Measurements from ENCODE around the gene PPA2.
A peak's percentile ranks its signal among the peaks of the same experiment; 100 is the strongest.
"Not testable (repeated sequence)": the region's sequence is repeated elsewhere in the genome, so short reads cannot be mapped to it uniquely, and the experiment has no call there.

The PPA2 gene

DNA sequence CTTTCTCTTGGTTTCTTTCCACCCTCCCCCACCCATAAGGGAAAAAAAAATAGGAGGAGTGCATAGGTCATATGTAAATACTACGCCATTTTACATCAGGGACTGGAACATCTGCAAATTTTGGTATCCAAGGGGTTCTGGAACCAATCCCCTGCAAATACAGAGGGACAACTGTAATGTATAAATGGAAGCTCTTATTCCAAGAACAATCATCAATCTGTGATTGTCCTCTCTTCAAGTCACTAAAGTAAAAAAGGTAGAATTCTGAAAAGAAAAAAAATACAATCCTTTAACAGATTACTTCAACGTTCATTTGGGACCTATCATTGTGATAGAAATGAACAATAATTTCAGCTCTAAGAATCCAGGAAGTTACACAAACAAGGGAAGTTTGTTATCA is 13.6 kb downstream of the PPA2 start:
- DNase-seq (ENCODE audit: low read depth in 2 of 2), result no peak

GRCh38 chr4:105458541-105458940 is 15.3 kb downstream of the PPA2 start:
- not testable (repeated sequence) for DNase-seq (ENCODE audit: low read depth in 2 of 2)

DNA sequence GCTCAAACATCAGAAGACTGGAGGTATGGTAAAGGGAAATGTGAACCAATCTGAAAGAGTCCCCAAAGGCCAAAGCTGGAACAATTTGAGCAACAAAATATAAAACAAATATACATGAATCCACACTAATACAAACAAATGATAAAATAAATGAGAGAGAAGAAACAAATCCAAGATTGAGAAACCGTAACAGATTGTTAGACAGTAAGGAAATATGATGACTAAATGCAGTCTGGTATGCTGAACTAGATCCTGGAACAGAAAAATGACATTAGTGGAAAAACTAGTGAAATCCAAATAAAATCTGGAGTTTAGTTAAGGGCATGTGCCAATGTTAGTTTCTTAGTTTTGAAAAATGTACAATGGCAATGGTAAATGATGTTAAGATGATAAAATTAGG is 15.9 kb downstream of the PPA2 start:
- no peak for DNase-seq (ENCODE audit: low read depth in 2 of 2)

GRCh38 chr4:105455998-105456397 is 17.9 kb downstream of the PPA2 start:
- DNase-seq (ENCODE audit: low read depth in 2 of 2), result no peak

DNA sequence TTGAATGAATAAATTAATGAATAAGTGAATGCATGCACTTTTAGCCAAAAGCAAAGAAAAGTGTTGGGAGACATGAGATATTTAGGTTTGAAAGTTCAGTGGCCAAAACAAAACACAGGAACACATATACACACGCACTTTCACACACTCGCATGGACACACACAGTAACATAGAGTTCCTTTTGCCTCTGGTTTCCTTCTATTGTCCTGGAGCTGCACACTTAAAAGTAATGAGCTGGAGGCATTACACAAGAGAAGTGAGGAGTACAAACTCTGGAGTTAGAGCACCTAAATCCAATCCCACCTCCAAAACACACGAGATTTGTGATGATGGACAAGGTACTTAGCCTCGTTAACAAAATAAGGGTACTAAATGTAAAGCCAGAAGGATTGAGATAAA is 18.7 kb downstream of the PPA2 start:
- no peak for DNase-seq (ENCODE audit: low read depth in 2 of 2)

GRCh38 chr4:105453550-105454205 is 20.2 kb downstream of the PPA2 start:
- no peak for DNase-seq (ENCODE audit: low read depth in 2 of 2)

DNA sequence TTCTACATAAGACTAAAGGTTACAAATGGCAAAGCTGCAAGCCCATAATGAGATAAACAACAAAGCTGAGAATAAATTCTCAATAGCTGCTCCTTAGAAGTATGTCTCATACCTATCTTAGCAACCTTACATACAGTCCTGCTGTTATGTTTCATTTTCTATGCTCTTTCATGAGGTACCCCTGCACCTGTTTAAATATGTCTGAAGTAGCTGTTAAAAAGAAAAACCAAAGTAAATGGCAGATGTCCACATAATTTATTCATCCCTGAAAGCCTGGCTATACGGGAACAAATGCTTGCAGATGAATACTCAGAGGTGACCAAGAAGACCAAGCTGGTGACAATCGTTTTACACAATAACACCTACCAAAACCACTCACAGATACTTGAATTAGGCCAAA is 22.5 kb downstream of the PPA2 start:
- no peak for DNase-seq (ENCODE audit: low read depth in 2 of 2)

DNA sequence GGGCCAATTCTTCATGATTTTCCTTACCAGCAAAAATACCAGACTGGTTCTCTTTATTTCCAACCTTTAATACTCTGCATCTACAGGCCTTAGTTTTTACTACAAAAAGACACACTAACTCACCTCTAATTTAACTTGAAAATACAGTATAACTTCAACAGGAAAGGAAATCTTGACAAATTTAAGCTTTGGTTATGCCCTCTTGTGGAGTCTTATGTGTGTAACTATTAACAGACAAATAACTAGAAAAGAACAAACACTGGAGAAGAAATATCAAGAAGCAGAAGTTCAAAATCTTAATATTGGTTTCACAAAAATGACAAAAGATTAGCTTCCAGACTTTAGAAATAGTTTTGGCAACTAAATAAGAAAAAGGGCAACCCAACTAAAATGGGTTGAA is 33.0 kb downstream of the PPA2 start:
- no peak for DNase-seq (ENCODE audit: low read depth in 2 of 2)

DNA sequence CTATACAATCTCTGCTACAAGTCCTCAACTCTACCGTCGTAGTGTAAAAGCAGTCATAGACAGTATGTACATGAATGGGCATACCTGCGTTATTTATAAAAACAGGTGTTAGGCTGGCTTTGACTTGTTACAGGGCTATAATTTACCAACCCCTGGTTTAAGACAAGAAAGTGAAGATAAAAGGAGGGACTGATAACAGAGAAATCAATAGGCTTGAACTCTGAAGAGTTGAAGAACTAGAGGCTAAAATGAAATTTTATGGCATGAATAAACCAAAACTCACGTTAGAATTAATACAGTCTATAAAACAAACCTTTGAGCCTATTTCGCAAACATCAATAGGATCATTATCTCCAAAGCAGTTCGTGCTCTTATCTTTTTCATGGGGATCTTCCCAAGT is 36.2 kb downstream of the PPA2 start:
- no peak for DNase-seq (ENCODE audit: low read depth in 2 of 2)

DNA sequence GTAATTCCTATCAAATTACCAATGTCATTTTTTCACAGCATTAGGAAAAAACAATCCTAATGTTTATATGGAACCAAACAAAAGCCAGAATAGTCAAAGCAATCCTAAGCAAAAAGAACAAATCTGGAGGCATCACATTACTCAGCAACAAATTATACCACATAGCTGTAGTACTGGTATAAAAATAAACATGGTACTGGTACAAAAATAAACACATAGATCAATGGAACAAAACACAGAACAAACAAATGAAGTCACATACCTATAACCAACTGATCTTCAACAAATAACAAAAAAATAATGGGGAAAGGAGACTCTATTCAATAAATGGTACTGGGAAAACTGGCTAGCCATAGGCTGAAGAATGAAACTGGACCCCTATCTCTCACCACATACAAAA is 37.4 kb downstream of the PPA2 start:
- no peak for DNase-seq (ENCODE audit: low read depth in 2 of 2)

DNA sequence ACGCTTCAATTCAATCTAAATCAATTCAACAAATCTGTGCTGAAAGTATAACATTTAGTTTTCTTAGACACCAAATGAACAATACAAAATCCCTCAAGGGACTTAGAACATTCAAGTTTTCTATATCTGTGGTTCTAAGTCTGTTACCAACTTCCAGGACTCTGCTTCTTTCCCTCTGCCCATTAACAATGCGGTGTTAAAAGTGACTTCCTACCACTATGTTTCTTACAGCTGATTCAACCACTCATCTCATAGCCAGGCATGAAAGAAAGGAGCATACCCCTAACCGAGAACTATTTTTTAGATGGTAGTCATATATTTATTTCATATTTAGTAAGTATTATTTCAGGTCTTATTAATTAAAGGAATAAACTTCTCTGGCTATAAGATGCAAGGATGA is 38.9 kb downstream of the PPA2 start:
- no peak for DNase-seq (ENCODE audit: low read depth in 2 of 2)

DNA sequence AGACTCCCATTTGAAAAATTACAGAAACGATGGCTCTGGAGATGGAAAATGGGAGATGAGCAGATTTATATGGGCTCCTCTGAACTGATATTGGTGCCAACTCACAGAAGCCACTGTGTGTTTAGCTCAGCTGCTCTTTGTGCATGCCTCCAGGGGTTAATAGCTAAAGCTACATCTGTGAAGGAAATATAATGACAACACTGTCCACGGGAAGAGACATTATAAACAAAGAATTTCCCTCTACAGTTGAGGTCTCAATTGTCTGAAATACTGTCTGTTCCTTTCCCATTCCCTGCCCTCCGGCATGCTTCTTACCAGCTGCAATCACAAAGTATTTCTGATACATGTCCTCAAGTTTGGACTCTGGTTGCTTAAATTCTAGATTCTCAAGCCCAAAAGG is 40.4 kb downstream of the PPA2 start:
- no peak for DNase-seq (ENCODE audit: low read depth in 2 of 2)

GRCh38 chr4:105432438-105432837 is 41.4 kb downstream of the PPA2 start:
- no peak for DNase-seq (ENCODE audit: low read depth in 2 of 2)

- no peak for DNase-seq (ENCODE audit: low read depth in 2 of 2)
Observed at GRCh38 chr4:105430811-105431210, 43.1 kb downstream of the PPA2 start.

GRCh38 chr4:105426187-105426897 is 47.5 kb downstream of the PPA2 start:
- DNase-seq (ENCODE audit: low read depth in 2 of 2), result no peak

DNA sequence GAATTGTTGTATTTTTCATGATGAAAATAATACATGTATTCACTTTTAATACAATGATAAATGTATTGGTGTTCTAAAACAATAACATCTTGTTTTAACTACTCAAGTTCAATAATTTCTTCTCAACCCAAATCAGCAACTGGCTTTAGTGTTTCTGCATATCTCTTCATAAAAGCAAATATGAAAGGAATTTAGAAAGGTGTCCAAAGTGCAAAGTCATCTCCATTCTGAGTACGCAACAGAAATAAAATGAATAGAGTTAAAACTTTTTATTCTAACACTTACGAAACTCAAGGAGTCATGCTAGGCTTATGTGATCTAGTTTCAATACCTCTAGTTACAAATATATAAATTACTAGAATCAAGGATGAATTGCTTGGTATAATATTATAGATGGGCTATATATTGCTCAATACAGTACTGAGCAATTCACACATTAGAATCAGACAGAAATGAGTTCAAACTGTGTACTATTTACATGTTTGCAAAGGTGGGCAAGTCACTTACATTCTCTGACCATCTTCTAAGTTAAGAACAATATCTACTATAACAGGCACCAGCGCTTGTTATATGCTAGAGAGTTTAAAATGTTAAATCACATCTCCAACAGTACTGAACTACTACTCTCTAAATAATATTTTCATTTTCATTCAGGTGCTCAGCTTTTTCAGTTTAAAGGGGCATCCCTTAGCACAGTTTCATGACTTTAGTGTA is 51.5 kb downstream of the PPA2 start:
- no peak for DNase-seq (ENCODE audit: low read depth in 2 of 2)

- DNase-seq (ENCODE audit: low read depth in 2 of 2), result no peak
Observed at GRCh38 chr4:105417624-105418023, 56.2 kb downstream of the PPA2 start.

- no peak for DNase-seq (ENCODE audit: low read depth in 2 of 2)
Observed at GRCh38 chr4:105415281-105415744, 58.5 kb downstream of the PPA2 start.

GRCh38 chr4:105414316-105414715 is 59.5 kb downstream of the PPA2 start:
- DNase-seq (ENCODE audit: low read depth in 2 of 2), result no peak

- not testable (repeated sequence) for DNase-seq (ENCODE audit: low read depth in 2 of 2)
Observed at GRCh38 chr4:105409135-105409534, 64.7 kb downstream of the PPA2 start.

DNA sequence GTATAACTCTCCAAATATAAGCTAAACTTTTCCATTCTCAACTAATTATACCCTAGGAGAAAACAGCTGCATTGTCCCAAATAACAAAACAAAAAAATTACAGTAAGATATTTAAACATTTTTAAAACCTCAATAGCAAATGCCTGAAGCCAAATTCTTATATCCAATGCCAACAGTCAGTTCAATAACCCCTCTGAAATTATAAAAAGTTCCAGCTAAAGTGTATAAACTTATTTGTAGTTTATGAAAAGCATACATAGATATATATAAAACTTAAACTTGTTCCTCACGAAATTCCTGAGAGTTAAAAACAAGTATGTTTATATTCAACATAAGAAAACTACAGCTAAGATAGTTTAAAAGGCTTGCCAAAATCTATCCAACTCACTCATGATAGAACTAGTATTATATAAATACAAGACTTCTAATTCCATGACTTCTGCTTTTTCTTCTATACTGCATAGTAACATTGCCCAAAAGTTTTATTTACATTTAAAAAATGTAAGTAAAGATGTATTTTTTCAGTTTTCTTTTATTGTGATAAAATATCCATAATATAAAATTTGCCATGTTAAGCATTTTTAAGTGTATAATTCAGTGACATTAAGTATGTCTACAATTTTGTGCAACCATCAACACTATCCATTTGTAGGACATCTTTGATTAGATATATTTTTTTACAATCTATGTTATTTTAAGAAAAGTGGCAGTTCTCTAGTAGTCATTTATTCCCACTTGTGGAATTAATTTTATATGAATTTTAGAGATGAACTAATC is 72.8 kb downstream of the PPA2 start:
- no peak for DNase-seq (ENCODE audit: low read depth in 2 of 2)

- peak; percentile 33 to 43 for DNase-seq (ENCODE audit: low read depth in 2 of 2)
Observed at GRCh38 chr4:105399532-105400161, 74.2 kb downstream of the PPA2 start.
